Measurements from ENCODE around the gene MGMT.

Gene MGMT

DNA sequence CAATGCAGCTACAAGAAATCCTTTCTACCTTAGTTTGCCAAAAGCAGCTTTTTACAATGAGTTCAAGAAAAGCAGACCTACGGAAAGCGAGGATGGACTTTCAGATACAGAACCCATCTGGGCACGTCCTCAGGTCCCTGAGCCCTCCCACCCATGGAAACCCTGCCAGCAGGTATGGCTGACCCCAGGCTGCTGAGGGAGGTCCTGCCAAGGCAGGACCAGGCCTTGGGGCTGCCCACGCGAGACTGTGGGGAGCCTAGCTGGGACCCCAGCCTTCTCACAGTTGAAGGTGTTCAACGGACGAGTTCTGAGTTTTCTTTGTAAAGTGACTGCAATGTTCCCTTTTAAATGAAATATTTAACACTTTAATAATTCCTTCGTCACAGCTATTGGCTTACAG is 245.0 kb downstream of the MGMT start:
- H3K9me3 ChIP-seq (ENCODE audit: insufficient read depth, low read length, severe bottlenecking) = no peaks in the 10 kb centered on the region
- DNase-seq = no peak
- no peaks in the 10 kb centered on the region for H3K4me1 ChIP-seq (ENCODE audit: insufficient read depth, low read length)
- H3K4me3 ChIP-seq (ENCODE audit: low read depth in 1 of 2, low read length in 2 of 2) = no peak overlapping the region
- no peak overlapping the region for H3K9ac ChIP-seq (ENCODE audit: low read depth, low read length)
- ATAC-seq (ENCODE audit: insufficient read depth, low read depth) = no peak
- no peaks in the 10 kb centered on the region for H4K20me1 ChIP-seq (ENCODE audit: insufficient read depth, low read length)
- peaks cover 13% of the 10 kb centered on the region for H3K36me3 ChIP-seq (ENCODE audit: insufficient read depth, low read length)
- no peak overlapping the region for H2AFZ ChIP-seq (ENCODE audit: low read depth, low read length)
- no peak overlapping the region for H3K4me2 ChIP-seq (ENCODE audit: insufficient read depth, low read length)
- H3K27me3 ChIP-seq (ENCODE audit: insufficient read depth, low read length, poor library complexity) = no peaks in the 10 kb centered on the region
- H3K27ac ChIP-seq (ENCODE audit: low read length) = no peak overlapping the region
- no peaks in the 10 kb centered on the region for H3K79me2 ChIP-seq (ENCODE audit: insufficient read depth, low read length)
- TF ChIP-seq, protein P1, sequence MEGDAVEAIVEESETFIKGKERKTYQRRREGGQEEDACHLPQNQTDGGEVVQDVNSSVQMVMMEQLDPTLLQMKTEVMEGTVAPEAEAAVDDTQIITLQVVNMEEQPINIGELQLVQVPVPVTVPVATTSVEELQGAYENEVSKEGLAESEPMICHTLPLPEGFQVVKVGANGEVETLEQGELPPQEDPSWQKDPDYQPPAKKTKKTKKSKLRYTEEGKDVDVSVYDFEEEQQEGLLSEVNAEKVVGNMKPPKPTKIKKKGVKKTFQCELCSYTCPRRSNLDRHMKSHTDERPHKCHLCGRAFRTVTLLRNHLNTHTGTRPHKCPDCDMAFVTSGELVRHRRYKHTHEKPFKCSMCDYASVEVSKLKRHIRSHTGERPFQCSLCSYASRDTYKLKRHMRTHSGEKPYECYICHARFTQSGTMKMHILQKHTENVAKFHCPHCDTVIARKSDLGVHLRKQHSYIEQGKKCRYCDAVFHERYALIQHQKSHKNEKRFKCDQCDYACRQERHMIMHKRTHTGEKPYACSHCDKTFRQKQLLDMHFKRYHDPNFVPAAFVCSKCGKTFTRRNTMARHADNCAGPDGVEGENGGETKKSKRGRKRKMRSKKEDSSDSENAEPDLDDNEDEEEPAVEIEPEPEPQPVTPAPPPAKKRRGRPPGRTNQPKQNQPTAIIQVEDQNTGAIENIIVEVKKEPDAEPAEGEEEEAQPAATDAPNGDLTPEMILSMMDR (IDR thresholded peaks at IDR 0.05; ENCODE audit: borderline replicate concordance, extremely low read depth, low read length, poor library complexity, severe bottlenecking) = no peak
- TF ChIP-seq EZH2 (IDR thresholded peaks at IDR 0.05; ENCODE audit: borderline replicate concordance, low read depth, low read length, severe bottlenecking) = no peak

DNA sequence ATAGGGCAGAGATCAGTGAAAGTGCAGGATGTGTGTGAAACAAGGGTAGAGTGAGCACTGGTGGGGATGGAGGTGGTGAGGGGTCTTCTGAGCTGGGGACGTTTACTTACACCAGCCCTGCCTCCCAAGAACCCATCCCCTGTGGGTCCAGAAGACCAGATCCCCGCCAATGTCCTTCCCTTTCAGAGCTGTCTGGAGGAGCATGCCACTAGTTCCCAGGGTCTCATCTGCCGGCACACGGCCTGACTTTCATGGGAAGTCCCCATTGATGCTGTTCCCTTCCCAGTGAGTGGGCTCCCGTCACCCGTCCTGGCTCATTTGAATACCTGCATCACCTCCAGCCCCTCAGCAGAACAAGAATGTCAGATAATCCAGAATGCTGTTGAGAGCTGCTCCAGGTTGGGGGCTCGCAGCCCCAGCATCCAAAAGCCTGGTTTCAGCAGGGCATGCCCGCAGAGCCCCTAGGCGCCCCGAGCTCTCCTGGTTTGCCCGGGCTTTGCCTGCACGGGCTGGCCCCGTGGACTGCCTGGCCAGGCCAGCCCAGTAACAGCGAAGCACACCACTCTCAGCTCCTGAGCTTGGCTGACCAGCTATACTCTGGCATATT is 246.7 kb downstream of the MGMT start:
- Histone ChIP-seq H3K79me2 (ENCODE audit: insufficient read depth, low read length) (no peaks in the 10 kb centered on the region), H3K9me3 (ENCODE audit: insufficient read depth, low read length, severe bottlenecking) (no peaks in the 10 kb centered on the region), H3K4me1 (ENCODE audit: insufficient read depth, low read length) (no peaks in the 10 kb centered on the region), H3K27me3 (ENCODE audit: insufficient read depth, low read length, poor library complexity) (no peaks in the 10 kb centered on the region), H3K4me3 (ENCODE audit: low read depth in 1 of 2, low read length in 2 of 2) (no peak overlapping the region), H3K9ac (ENCODE audit: low read depth, low read length) (no peak overlapping the region), H4K20me1 (ENCODE audit: insufficient read depth, low read length) (no peaks in the 10 kb centered on the region), H3K4me2 (ENCODE audit: insufficient read depth, low read length) (no peak overlapping the region), H3K36me3 (ENCODE audit: insufficient read depth, low read length) (peaks cover 11% of the 10 kb centered on the region), H3K27ac (ENCODE audit: low read length) (no peak overlapping the region), H2AFZ (ENCODE audit: low read depth, low read length) (no peak overlapping the region)
- no peak for TF ChIP-seq EZH2 (IDR thresholded peaks at IDR 0.05; ENCODE audit: borderline replicate concordance, low read depth, low read length, severe bottlenecking)
- TF ChIP-seq, protein P1 (IDR thresholded peaks at IDR 0.05; ENCODE audit: borderline replicate concordance, extremely low read depth, low read length, poor library complexity, severe bottlenecking) = no peak
- no peak for ATAC-seq (ENCODE audit: insufficient read depth, low read depth)
- DNase-seq = no peak

DNA sequence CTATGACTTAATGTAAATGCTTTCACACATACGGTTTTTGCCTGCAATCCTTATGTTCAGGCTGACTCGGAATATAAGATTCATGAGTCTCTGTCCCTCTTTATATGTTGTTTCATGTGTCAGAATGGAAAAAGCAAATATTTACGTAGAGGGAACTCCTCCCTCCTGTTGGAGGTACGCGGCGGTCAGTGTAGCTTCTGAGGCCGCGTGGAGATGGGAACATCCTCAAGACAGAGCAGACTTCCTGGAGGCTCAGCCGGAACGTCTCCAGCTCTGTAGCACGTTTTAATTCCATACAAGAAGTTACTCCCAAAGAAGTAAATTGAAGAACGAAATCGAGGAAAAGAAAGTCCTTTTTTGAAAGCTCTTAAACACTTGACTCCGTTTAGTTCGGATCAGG is 248.8 kb downstream of the MGMT start:
- Histone ChIP-seq H3K4me3 (ENCODE audit: low read depth in 1 of 2, low read length in 2 of 2) (no peak overlapping the region), H3K9me3 (ENCODE audit: insufficient read depth, low read length, severe bottlenecking) (peaks cover 3% of the 10 kb centered on the region), H4K20me1 (ENCODE audit: insufficient read depth, low read length) (no peaks in the 10 kb centered on the region), H3K4me1 (ENCODE audit: insufficient read depth, low read length) (0 out of 2 replicates have a peak, but pooled peaks cover 6% of the 10 kb centered on the region), H3K27ac (ENCODE audit: low read length) (no peak overlapping the region), H3K36me3 (ENCODE audit: insufficient read depth, low read length) (peaks cover 17% of the 10 kb centered on the region), H3K27me3 (ENCODE audit: insufficient read depth, low read length, poor library complexity) (no peaks in the 10 kb centered on the region), H2AFZ (ENCODE audit: low read depth, low read length) (no peak overlapping the region), H3K79me2 (ENCODE audit: insufficient read depth, low read length) (no peaks in the 10 kb centered on the region), H3K4me2 (ENCODE audit: insufficient read depth, low read length) (no peak overlapping the region), H3K9ac (ENCODE audit: low read depth, low read length) (no peak overlapping the region)
- DNase-seq (no peak), ATAC-seq (ENCODE audit: insufficient read depth, low read depth) (no peak)
- TF ChIP-seq, protein P1 (IDR thresholded peaks at IDR 0.05; ENCODE audit: borderline replicate concordance, extremely low read depth, low read length, poor library complexity, severe bottlenecking) = no peak
- no peak for TF ChIP-seq EZH2 (IDR thresholded peaks at IDR 0.05; ENCODE audit: borderline replicate concordance, low read depth, low read length, severe bottlenecking)
